Activated CD4-positive, CD25-positive, alpha-beta regulatory T cell treated with anti-CD3 and anti-CD28 coated beads, Interleukin-2, amount 50 U/mL, for 16 hours (primary cell): ENCODE measurements around the gene LINS1.

Source experiments
- DNase-seq: peaks from one replicate; pipeline ENCODE4 v3.0.0-alpha.2; 2020; ENCODE audit warnings: low read depth, low spot score

The LINS1 gene

DNA sequence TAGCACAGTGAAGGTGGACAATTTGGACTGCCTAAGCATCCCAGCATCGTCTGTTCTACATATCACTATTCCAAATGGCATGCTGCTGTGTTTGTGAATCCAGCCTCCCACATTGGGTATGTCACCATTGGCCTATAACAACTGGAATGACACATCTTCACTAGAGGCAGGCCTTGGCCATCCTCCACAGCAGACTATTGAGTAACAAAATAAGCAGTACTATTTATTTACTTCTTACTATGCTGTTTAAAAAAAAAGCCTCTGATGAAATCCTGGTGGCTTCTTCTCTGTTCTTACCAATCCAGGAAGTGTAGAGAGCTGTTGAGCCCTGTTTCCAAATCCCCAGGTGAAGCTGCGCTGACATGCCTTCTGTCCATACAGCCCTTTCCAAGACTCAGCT, 42.7 kb downstream of the LINS1 start:
- DNase-seq: no peak

- no peak for DNase-seq
Measured at GRCh38 chr15:100558771-100559254, 43.2 kb downstream of the LINS1 start.

- no peak for DNase-seq
Measured at GRCh38 chr15:100553468-100553867, 48.5 kb downstream of the LINS1 start.

DNA sequence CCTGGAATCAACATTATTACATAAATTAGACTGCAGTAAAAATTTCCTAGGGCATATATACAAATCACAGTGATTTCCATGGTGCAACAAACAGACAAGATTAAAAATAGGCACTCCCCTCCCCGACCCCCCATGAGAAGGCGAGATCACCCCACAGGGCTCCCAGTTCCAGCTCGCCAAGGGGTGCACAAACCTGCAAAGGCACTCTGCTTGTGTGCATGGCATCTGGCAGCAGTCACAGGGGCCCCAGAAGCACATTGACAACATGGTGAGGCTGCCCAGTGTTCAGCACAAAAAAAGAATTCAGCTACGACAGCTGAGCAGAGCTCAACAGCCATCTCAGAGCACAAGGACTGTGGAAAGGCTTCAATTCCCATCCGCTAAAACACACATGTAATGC, 54.0 kb downstream of the LINS1 start:
- DNase-seq: no peak

DNA sequence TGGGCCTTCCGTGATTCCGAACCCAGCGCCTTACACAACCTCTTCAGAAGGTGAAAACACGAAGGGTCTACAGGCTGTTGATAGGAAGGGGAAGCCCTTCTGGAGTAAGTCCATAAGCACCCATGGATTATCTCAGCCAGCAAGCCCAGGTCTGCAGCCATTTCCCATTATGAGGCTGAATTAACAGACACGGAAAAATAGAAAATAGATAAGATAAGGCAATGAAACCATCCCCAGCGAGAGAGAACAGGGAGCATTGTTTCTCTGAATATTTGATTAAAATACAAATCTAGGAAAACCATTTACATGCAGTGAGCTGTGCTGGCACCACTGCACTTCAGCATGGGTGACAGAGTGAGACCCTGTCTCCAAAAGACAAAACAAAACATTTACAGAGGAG, 57.0 kb downstream of the LINS1 start:
- DNase-seq: no peak

DNA sequence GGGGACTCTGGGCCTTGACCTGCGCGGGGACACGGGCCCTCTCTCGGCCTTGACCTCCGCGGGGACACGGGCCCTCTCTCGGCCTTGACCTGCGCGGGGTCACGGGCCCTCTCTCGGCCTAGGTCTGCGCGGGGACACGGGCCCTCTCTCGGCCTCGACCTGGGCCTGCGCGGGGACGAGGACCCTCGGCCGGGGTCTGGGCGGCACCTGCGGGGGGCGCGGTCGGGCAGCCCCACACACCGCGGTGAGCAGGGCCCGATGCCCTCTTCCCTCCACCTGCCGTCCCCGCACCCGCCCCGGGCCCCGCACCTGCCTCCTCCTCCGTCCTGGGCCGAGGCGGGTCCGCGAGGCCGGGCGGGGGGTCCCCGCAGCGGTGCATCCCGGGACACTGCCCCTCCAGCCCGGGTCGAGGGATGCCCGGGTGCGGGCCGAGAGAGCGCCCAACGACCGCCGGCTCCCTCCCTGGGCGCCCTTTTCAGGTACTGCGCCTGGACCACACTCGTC, 57.6 kb downstream of the LINS1 start:
- no peak for DNase-seq

GRCh38 chr15:100542290-100542689, 59.7 kb downstream of the LINS1 start:
- DNase-seq: no peak

GRCh38 chr15:100537331-100537730, 64.7 kb downstream of the LINS1 start:
- no peak for DNase-seq

- no peak for DNase-seq
Measured at GRCh38 chr15:100536733-100537132, 65.3 kb downstream of the LINS1 start.

- DNase-seq: no peak
Measured at GRCh38 chr15:100533886-100534285, 68.1 kb downstream of the LINS1 start.

DNA sequence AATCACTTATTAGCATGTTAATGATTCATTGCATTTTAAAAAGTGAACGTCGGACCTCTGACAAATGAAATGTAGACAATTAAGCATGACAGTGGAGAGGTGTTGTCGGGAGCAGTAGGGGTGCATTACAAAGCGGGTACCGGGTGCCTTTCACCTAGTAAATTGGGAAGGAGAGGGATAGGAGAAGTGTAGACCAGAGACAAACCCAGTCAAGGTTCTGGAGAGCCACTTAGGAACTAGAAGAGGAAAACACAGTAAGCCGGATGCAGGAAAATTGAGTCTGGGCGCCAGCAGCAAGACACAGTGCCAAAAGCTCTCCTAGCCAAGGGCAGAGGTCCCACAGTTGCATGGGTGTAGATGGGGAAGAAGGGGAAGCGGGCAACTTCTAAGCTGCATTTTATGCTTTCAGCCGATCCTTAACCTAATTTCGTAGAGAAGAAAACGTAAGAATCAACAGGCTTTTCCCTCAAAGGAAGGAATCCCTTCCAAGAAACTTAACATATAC, 70.1 kb downstream of the LINS1 start:
- DNase-seq: no peak

DNA sequence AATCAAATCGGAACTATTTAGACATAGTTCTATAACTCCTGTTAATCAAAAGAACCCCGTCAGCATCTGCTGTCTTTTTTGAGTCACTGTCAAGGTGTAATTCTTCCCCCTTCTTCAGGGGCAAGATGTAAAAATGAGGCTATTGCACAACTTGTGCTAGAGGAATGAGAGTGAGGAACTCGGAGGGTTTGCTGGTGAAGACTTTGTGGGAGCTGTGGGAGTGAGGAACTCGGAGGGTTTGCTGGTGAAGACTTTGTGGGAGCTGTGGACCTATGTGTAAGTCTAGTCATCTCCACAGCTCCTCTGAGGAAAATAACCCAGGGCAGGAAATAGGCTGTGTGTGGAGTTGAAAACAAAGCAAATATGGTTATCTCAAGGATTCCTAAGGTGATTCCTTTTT, 70.8 kb downstream of the LINS1 start:
- DNase-seq: no peak

DNA sequence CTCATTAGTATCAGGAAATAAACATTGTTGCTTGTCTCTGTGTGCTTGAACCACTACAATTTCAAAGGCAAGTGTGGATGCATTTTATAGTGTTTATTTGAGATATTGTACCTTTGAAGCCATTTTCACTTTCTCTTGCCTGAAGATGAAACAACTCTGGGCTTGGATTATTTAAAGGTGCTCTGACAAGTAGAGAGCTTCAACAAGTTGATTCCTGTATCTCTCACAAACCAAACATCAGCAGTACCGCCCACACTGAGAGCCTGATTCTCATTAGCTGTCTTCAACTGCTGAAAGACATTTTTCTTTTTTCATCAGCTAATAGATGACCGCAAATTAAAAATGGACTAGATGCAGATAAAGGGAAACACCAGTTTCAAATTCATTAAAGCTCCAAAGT, 72.4 kb downstream of the LINS1 start:
- no peak for DNase-seq

- DNase-seq: no peak
Measured at GRCh38 chr15:100528833-100529428, 73.1 kb downstream of the LINS1 start, which contains the start of gene CERS3. Gene CERS3, minus strand, starts transcription at chr15:100528950. Its CDS starts 27,101 bp downstream, at chr15:100501849.

GRCh38 chr15:100526027-100526481, 75.9 kb downstream of the LINS1 start:
- no peak for DNase-seq

DNA sequence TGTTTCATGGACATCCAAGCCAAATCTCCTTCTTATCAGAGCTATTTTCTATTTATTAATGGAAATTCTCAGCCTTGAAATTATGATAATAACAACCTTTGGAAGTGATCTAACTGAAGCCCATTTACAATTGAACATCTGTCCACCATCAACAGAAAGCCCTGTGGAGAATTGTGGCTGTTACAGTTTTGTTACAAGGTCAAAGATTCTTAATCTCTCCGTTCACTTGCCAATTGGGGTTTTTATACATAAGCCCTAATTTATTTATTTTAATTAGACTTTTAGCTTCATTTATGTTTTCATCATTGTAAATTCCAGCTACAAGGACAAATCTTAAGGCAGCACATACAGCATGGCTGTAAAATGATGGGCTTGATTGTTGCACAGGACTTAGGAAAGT, 76.5 kb downstream of the LINS1 start:
- DNase-seq: no peak

- DNase-seq: no peak
Measured at GRCh38 chr15:100524326-100524725, 77.7 kb downstream of the LINS1 start.

DNA sequence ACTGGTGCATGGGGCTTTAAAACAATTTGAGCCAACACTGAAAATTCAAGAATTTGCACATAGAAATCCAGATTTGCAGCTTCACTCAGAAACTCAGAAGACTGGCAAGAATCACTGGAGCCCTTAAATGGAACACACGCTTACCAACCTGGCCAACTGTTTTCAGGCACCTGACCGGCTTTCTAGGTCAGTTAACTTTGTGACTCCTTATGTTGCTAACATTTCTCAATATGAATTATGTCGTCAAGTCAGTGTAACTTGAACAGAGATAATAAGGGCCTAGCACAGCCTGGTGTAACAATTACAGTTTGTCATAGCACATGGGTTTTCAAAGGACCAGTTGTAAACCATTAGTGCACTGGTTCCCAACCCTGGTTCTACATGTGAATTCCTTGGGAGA, 80.1 kb downstream of the LINS1 start:
- no peak for DNase-seq

GRCh38 chr15:100520132-100520921, 81.7 kb downstream of the LINS1 start:
- no peak for DNase-seq

- no peak for DNase-seq
Measured at GRCh38 chr15:100517846-100518245, 84.1 kb downstream of the LINS1 start.
